Mesothelial cell of epicardium (in vitro differentiated cells): ENCODE results near the gene GPD1L. TPM values are rescaled to one million over a fixed set of nuclear protein-coding genes. Genes with fewer than 3 reads are reported as not detected.

ENCODE experiments used
- DNase-seq, 2 experiments: peaks; one replicate each; pipeline ENCODE4 v3.0.0; 2021; ENCODE audit warnings: low spot score in 2 of 2; ENCODE audit not compliant: unreplicated experiment in 2 of 2
- H3K27ac Mint-ChIP-seq: 2 replicates; pipeline ENCODE4 v1.8.0; 2021; ENCODE audit warnings: mixed read lengths
- H3K27me3 Mint-ChIP-seq: 2 replicates; pipeline ENCODE4 v1.8.0; 2021; ENCODE audit warnings: low read depth, mixed read lengths
- H3K36me3 Mint-ChIP-seq: 2 replicates; pipeline ENCODE4 v1.8.0; 2021; ENCODE audit warnings: mixed read lengths
- H3K4me1 Mint-ChIP-seq: 2 replicates; pipeline ENCODE4 v1.8.0; 2021; ENCODE audit warnings: mixed read lengths
- H3K4me3 Mint-ChIP-seq: 2 replicates; pipeline ENCODE4 v1.8.0; 2021; ENCODE audit warnings: mild to moderate bottlenecking, moderate library complexity, mixed read lengths
- H3K9me3 Mint-ChIP-seq: 2 replicates; pipeline ENCODE4 v1.8.0; 2021; ENCODE audit warnings: mixed read lengths
- CTCF ChIP-seq: fragments of 200-600 bp; sonication (generic); IDR thresholded peaks from one replicate; pipeline ENCODE4 v1.5.0; 2021; ENCODE audit warnings: antibody characterized with exemption; ENCODE audit not compliant: unreplicated experiment
- total RNA-seq: library from RNA; stranded (reverse); gene quantifications from 3 replicates; pipeline ENCODE4 v1.2.1, GENCODE V29; 2021

The GPD1L gene
- total RNA-seq, 1 donor from 2014 or later = 8.5 TPM

DNA sequence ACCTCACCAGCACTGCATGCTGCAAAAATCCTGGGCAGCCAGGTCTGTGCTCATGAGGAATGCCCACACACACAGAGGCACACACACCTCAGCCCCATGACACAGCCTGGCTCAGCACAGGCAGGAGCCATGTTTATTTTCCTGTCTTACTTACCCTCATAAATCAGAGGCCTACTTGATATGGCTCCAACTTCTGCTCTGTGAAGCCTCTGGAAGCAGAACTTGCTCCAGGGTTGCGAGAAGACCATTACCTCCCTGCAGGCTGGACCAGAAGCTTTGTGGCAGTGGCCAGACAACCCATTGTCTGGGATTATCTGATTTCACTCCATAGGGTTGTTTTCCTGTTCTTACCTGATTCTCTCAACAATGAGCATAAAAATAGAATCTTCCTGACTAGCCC lies 88.2 kb downstream of the GPD1L start:
- Mint-ChIP-seq H3K27me3 (no peaks in the 10 kb centered on the region), H3K36me3 (no peaks in the 10 kb centered on the region), H3K9me3 (no peaks in the 10 kb centered on the region), H3K4me3 (no peak overlapping the region), H3K27ac (no peak overlapping the region), H3K4me1 (peaks cover 9% of the 10 kb centered on the region)
- TF ChIP-seq CTCF = no peak
- no peak for DNase-seq

DNA sequence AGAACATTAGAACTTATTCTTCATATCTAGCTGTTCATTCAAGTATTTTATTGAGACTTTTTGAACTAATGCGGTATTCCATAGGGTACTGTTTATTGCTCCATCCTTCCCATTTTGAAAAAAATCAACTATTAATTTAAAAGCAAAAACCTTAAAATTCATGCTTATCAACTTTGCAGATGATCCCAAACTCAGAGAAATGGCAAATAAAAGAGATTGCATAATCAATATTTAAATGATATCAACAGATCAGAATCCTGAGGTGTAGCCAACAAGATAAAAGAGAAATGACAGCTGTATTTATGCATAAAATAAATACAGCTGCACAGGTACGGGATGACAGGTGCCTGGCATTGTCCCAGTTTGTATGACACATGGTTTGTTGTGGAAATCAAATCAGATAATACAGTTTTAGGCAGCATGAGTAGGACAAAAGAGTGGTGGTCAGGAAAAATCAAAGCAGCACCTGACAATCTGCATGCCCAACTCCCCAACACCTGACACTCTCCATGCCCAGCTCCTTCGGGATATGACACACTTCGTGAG lies 89.6 kb downstream of the GPD1L start:
- no peak overlapping the region for H3K4me3 Mint-ChIP-seq
- H3K27me3 Mint-ChIP-seq = no peaks in the 10 kb centered on the region
- no peaks in the 10 kb centered on the region for H3K36me3 Mint-ChIP-seq
- H3K4me1 Mint-ChIP-seq = peaks cover 9% of the 10 kb centered on the region
- H3K9me3 Mint-ChIP-seq = no peaks in the 10 kb centered on the region
- DNase-seq = no peak
- TF ChIP-seq CTCF = no peak
- no peak overlapping the region for H3K27ac Mint-ChIP-seq

DNA sequence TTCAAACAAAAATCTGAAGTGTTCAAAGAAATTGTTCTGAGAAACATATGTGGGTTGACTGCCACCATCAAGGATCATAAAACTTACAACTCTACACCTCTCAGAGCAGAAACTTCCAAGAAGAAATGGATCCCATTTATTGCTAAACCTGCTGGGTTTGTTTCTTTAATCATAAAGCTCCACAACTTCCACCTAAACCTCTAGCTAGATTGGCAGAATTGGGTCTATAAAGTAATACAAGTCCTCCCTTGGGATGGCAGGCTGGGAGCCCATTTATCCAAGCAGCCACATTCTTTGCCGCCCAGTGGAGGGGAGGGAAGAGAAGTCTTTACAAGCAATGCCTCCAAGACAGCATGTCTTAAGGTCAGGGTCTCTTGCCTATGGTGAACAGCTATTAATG lies 91.6 kb downstream of the GPD1L start:
- Mint-ChIP-seq H3K9me3 (no peaks in the 10 kb centered on the region), H3K4me1 (peaks cover 9% of the 10 kb centered on the region), H3K36me3 (no peaks in the 10 kb centered on the region), H3K27me3 (no peaks in the 10 kb centered on the region), H3K27ac (no peak overlapping the region), H3K4me3 (no peak overlapping the region)
- no peak for TF ChIP-seq CTCF
- DNase-seq = no peak

DNA sequence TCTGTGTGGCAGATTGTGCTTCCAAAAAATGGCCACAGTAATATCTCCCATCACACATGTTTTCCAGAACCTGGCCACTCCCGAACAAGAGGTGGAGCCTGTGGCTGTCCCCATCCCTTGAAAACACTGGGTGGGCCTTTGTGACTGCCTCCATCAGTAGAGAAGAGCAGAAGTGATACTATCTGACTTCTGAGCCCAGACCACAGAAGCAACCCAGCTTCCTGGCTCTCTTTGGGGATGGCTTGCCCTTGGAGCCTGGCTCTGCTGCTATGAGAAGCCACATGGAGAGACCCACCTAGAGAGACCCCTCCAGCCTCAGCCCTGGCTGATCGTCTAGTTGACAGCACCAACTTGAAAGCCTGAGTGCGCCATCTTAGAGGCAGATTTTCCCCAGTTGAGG lies 92.3 kb downstream of the GPD1L start:
- H3K27me3 Mint-ChIP-seq = no peaks in the 10 kb centered on the region
- no peak for TF ChIP-seq CTCF
- no peaks in the 10 kb centered on the region for H3K36me3 Mint-ChIP-seq
- no peak overlapping the region for H3K4me3 Mint-ChIP-seq
- no peak overlapping the region for H3K27ac Mint-ChIP-seq
- H3K9me3 Mint-ChIP-seq = no peaks in the 10 kb centered on the region
- H3K4me1 Mint-ChIP-seq = peaks cover 9% of the 10 kb centered on the region
- no peak for DNase-seq

DNA sequence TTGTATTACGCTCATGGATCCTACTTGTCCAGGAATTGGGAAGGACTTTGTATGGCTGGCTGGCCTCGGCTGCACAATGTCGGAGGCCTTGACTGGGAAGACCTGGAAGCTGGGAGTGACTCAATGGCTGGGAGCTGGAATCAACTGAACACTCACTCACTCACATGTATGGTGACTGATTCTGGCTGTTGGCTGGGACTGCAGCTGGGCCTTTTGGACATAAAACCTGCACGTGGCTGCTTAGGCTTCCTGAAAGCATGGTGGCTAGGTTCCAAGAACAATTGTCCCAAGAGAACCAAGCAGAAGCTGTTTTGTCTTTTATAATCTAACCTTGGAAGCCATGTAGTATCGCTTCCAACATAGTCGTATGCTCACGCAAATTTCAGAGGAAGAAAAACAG lies 94.1 kb downstream of the GPD1L start:
- H3K4me1 Mint-ChIP-seq = peaks cover 3% of the 10 kb centered on the region
- H3K27me3 Mint-ChIP-seq = no peaks in the 10 kb centered on the region
- DNase-seq = no peak
- no peak overlapping the region for H3K4me3 Mint-ChIP-seq
- no peak overlapping the region for H3K27ac Mint-ChIP-seq
- no peaks in the 10 kb centered on the region for H3K36me3 Mint-ChIP-seq
- TF ChIP-seq CTCF = no peak
- H3K9me3 Mint-ChIP-seq = no peaks in the 10 kb centered on the region
